ENCODE results near the gene DTX3L.

GRCh38 chr3:122558605-122559004 lies 5.5 kb upstream of the DTX3L start:
- TF ChIP-seq CTCF (conservative IDR thresholded peaks at IDR 0.05; ENCODE audit: low read length) = no peak
- no peak for TF ChIP-seq EZH2phosphoT487 (IDR thresholded peaks at IDR 0.05; ENCODE audit: borderline replicate concordance)
